ENCODE measurements around the gene AIP.
"Not testable (repeated sequence)": the region's sequence is repeated elsewhere in the genome, so short reads cannot be mapped to it uniquely, and the experiment has no call there.

AIP gene

DNA sequence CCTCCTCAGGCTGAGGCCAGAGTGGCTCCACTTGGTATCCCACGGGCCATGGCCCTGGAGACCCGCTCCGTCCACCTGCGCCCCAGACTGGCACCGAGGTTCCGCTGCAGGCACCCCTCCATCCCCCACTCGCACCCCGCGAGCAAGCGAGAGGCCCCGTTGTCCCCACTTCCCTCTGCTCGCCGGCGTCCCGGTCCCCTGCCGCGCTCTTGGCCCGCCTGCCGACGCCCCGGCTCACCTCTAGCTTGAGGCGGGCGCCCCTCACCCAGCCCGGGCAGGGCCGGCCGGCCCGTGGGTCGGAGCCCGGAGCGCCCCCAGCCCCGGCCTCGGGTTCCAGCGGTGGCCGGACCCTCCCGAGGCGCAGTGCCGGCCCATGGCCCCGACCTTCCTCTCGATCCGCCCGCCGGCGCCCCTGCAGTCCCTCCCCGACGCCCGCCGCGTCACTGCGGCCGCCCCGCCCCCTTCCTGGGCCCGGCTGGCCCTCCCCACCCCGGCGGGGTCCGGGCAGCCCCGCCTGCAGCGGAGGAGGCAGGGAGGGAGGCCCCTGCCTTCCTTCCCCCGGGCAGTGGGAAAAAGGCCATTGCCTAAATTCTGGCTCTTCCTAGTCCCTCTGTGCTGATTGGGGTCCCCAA, 22.2 kb downstream of the AIP start, which contains the start of gene PITPNM1:
Gene PITPNM1, minus strand, starts transcription at position 414 of the 632 bp plus-strand sequence. CDS start 1,183 bp downstream, outside the sequence.
- H3K9ac ChIP-seq (ENCODE audit: low read depth, low read length): no peak within 1 kb of the TSS
- H3K27me3 ChIP-seq (ENCODE audit: control insufficient read depth, insufficient read depth, low read length): peaks cover 7% of the 10 kb centered on the region; the same call in 1 of the 2 replicates
- peaks cover 18% of the 10 kb centered on the region for H3K4me1 ChIP-seq (ENCODE audit: control insufficient read depth, insufficient read depth, low read length)
- H3K36me3 ChIP-seq (ENCODE audit: control insufficient read depth, insufficient read depth, low read length): peaks cover 25% of the 10 kb centered on the region
- no peaks in the 10 kb centered on the region for H3K9me3 ChIP-seq (ENCODE audit: control insufficient read depth, insufficient read depth, low read length)
- peak within 1 kb of the TSS; percentile 85 for H3K4me3 ChIP-seq (ENCODE audit: low read depth, low read length)
- H3K27ac ChIP-seq (ENCODE audit: low read depth, low read length): peak within 1 kb of the TSS; percentile 75

GRCh38 chr11:67505605-67506396, 23.0 kb downstream of the AIP start:
- Histone ChIP-seq H3K9ac (ENCODE audit: low read depth, low read length) (no peak overlapping the region), H3K27me3 (ENCODE audit: control insufficient read depth, insufficient read depth, low read length) (peaks cover 7% of the 10 kb centered on the region; the same call in 1 of the 2 replicates), H3K27ac (ENCODE audit: low read depth, low read length) (peak overlapping the region; percentile 75), H3K9me3 (ENCODE audit: control insufficient read depth, insufficient read depth, low read length) (no peaks in the 10 kb centered on the region), H3K4me3 (ENCODE audit: low read depth, low read length) (peak overlapping the region; percentile 85), H3K4me1 (ENCODE audit: control insufficient read depth, insufficient read depth, low read length) (peaks cover 18% of the 10 kb centered on the region), H3K36me3 (ENCODE audit: control insufficient read depth, insufficient read depth, low read length) (peaks cover 19% of the 10 kb centered on the region; the same call in 1 of the 2 replicates)

GRCh38 chr11:67506426-67507051, 23.7 kb downstream of the AIP start:
- Histone ChIP-seq H3K4me1 (ENCODE audit: control insufficient read depth, insufficient read depth, low read length) (peaks cover 18% of the 10 kb centered on the region), H3K36me3 (ENCODE audit: control insufficient read depth, insufficient read depth, low read length) (peaks cover 12% of the 10 kb centered on the region; the same call in 1 of the 2 replicates), H3K4me3 (ENCODE audit: low read depth, low read length) (no peak overlapping the region), H3K27me3 (ENCODE audit: control insufficient read depth, insufficient read depth, low read length) (peaks cover 7% of the 10 kb centered on the region; the same call in 1 of the 2 replicates), H3K9me3 (ENCODE audit: control insufficient read depth, insufficient read depth, low read length) (no peaks in the 10 kb centered on the region), H3K9ac (ENCODE audit: low read depth, low read length) (no peak overlapping the region), H3K27ac (ENCODE audit: low read depth, low read length) (peak overlapping the region; percentile 47)

GRCh38 chr11:67507242-67507863, 24.5 kb downstream of the AIP start:
- Histone ChIP-seq H3K27me3 (ENCODE audit: control insufficient read depth, insufficient read depth, low read length) (peaks cover 7% of the 10 kb centered on the region; the same call in 1 of the 2 replicates), H3K9me3 (ENCODE audit: control insufficient read depth, insufficient read depth, low read length) (no peaks in the 10 kb centered on the region), H3K36me3 (ENCODE audit: control insufficient read depth, insufficient read depth, low read length) (peaks cover 6% of the 10 kb centered on the region; the same call in 1 of the 2 replicates), H3K27ac (ENCODE audit: low read depth, low read length) (peak overlapping the region; percentile 81), H3K9ac (ENCODE audit: low read depth, low read length) (peak overlapping the region; percentile 46), H3K4me1 (ENCODE audit: control insufficient read depth, insufficient read depth, low read length) (peaks cover 18% of the 10 kb centered on the region), H3K4me3 (ENCODE audit: low read depth, low read length) (peak overlapping the region; percentile 87)

- H3K9ac ChIP-seq (ENCODE audit: low read depth, low read length): peak within 1 kb of the TSS; percentile 80
- no peaks in the 10 kb centered on the region for H3K9me3 ChIP-seq (ENCODE audit: control insufficient read depth, insufficient read depth, low read length)
- H3K4me1 ChIP-seq (ENCODE audit: control insufficient read depth, insufficient read depth, low read length): peaks cover 18% of the 10 kb centered on the region
- peaks cover 6% of the 10 kb centered on the region; the same call in 1 of the 2 replicates for H3K36me3 ChIP-seq (ENCODE audit: control insufficient read depth, insufficient read depth, low read length)
- peaks cover 7% of the 10 kb centered on the region; the same call in 1 of the 2 replicates for H3K27me3 ChIP-seq (ENCODE audit: control insufficient read depth, insufficient read depth, low read length)
- H3K4me3 ChIP-seq (ENCODE audit: low read depth, low read length): peak within 1 kb of the TSS; percentile 87
- peak within 1 kb of the TSS; percentile 94 for H3K27ac ChIP-seq (ENCODE audit: low read depth, low read length)
Measured at GRCh38 chr11:67507864-67508485, 25.1 kb downstream of the AIP start, which contains the start of gene CDK2AP2. CDK2AP2 (minus strand) TSS chr11:67508162; CDS start chr11:67508082, 80 bp downstream.

GRCh38 chr11:67508486-67509121, 25.8 kb downstream of the AIP start:
- Histone ChIP-seq H3K9me3 (ENCODE audit: control insufficient read depth, insufficient read depth, low read length) (no peaks in the 10 kb centered on the region), H3K4me3 (ENCODE audit: low read depth, low read length) (peak overlapping the region; percentile 87), H3K27ac (ENCODE audit: low read depth, low read length) (peak overlapping the region; percentile 94), H3K27me3 (ENCODE audit: control insufficient read depth, insufficient read depth, low read length) (peaks cover 4% of the 10 kb centered on the region; the same call in 1 of the 2 replicates), H3K9ac (ENCODE audit: low read depth, low read length) (peak overlapping the region; percentile 80), H3K4me1 (ENCODE audit: control insufficient read depth, insufficient read depth, low read length) (peaks cover 18% of the 10 kb centered on the region), H3K36me3 (ENCODE audit: control insufficient read depth, insufficient read depth, low read length) (peaks cover 6% of the 10 kb centered on the region; the same call in 1 of the 2 replicates)

DNA sequence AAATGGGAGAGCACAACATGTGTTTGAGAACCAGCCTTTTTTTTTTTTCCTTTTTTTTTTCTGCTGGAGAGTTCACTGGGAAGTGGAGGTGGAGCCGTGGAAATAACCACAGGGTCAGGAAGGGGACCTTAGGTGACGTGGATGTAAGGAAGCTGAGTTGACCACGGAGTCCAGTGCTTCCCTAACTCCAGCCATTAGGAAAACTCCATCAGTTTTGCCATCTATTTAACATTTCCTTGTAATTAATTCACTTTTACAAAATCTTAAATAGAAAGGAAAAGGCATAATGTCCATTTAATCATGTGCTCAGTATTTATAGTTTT, 27.2 kb downstream of the AIP start:
- Histone ChIP-seq H3K4me3 (ENCODE audit: low read depth, low read length) (no peak overlapping the region), H3K4me1 (ENCODE audit: control insufficient read depth, insufficient read depth, low read length) (peaks cover 18% of the 10 kb centered on the region), H3K27me3 (ENCODE audit: control insufficient read depth, insufficient read depth, low read length) (no peaks in the 10 kb centered on the region), H3K36me3 (ENCODE audit: control insufficient read depth, insufficient read depth, low read length) (peaks cover 6% of the 10 kb centered on the region; the same call in 1 of the 2 replicates), H3K9ac (ENCODE audit: low read depth, low read length) (no peak overlapping the region), H3K9me3 (ENCODE audit: control insufficient read depth, insufficient read depth, low read length) (no peaks in the 10 kb centered on the region), H3K27ac (ENCODE audit: low read depth, low read length) (no peak overlapping the region)

GRCh38 chr11:67511558-67511957, 28.7 kb downstream of the AIP start:
- H3K27me3 ChIP-seq (ENCODE audit: control insufficient read depth, insufficient read depth, low read length); H3K36me3 ChIP-seq (ENCODE audit: control insufficient read depth, insufficient read depth, low read length); H3K9ac ChIP-seq (ENCODE audit: low read depth, low read length); H3K4me3 ChIP-seq (ENCODE audit: low read depth, low read length); H3K9me3 ChIP-seq (ENCODE audit: control insufficient read depth, insufficient read depth, low read length); H3K27ac ChIP-seq (ENCODE audit: low read depth, low read length); H3K4me1 ChIP-seq (ENCODE audit: control insufficient read depth, insufficient read depth, low read length): not testable (repeated sequence)

GRCh38 chr11:67514116-67514515, 31.3 kb downstream of the AIP start:
- Histone ChIP-seq H3K27ac (ENCODE audit: low read depth, low read length) (no peak overlapping the region), H3K4me3 (ENCODE audit: low read depth, low read length) (no peak overlapping the region), H3K4me1 (ENCODE audit: control insufficient read depth, insufficient read depth, low read length) (no peaks in the 10 kb centered on the region), H3K9me3 (ENCODE audit: control insufficient read depth, insufficient read depth, low read length) (no peaks in the 10 kb centered on the region), H3K36me3 (ENCODE audit: control insufficient read depth, insufficient read depth, low read length) (no peaks in the 10 kb centered on the region), H3K27me3 (ENCODE audit: control insufficient read depth, insufficient read depth, low read length) (no peaks in the 10 kb centered on the region), H3K9ac (ENCODE audit: low read depth, low read length) (no peak overlapping the region)

- Histone ChIP-seq H3K27ac (ENCODE audit: low read depth, low read length) (no peak overlapping the region), H3K9ac (ENCODE audit: low read depth, low read length) (no peak overlapping the region), H3K36me3 (ENCODE audit: control insufficient read depth, insufficient read depth, low read length) (no peaks in the 10 kb centered on the region), H3K4me1 (ENCODE audit: control insufficient read depth, insufficient read depth, low read length) (no peaks in the 10 kb centered on the region), H3K4me3 (ENCODE audit: low read depth, low read length) (no peak overlapping the region), H3K27me3 (ENCODE audit: control insufficient read depth, insufficient read depth, low read length) (no peaks in the 10 kb centered on the region), H3K9me3 (ENCODE audit: control insufficient read depth, insufficient read depth, low read length) (no peaks in the 10 kb centered on the region)
Measured at GRCh38 chr11:67516806-67517205, 34.0 kb downstream of the AIP start.

All from HUES48 (cell line).